OCI-LY1 (cell line): ENCODE data around the gene CDH20.

ENCODE experiments used
- H2AFZ ChIP-seq: fragments of 200-600 bp; sonication (generic), shearing (Covaris generic); 2 replicates; pipeline ENCODE4 v1.6.0; 2014; ENCODE audit warnings: antibody characterized with exemption, mild to moderate bottlenecking, low read length
- H3F3A ChIP-seq: fragments of 200-600 bp; sonication (generic), shearing (Covaris generic); 2 replicates; pipeline ENCODE4 v1.6.0; 2014; ENCODE audit warnings: mild to moderate bottlenecking, antibody characterized with exemption, low read length, moderate library complexity; ENCODE audit not compliant: insufficient read depth
- H3K27ac ChIP-seq: fragments of 200-600 bp; sonication (generic); 2 replicates; pipeline ENCODE4 v1.5.1; 2014; ENCODE audit warnings: low read length, mixed run types, mild to moderate bottlenecking, low read depth; ENCODE audit not compliant: poor library complexity, severe bottlenecking
- H3K27me3 ChIP-seq: fragments of 200-600 bp; sonication (generic); 2 replicates; pipeline ENCODE4 v1.6.0; 2014; ENCODE audit warnings: antibody characterized with exemption, mild to moderate bottlenecking, low read length, moderate library complexity; ENCODE audit not compliant: insufficient read depth
- H3K36me3 ChIP-seq: fragments of 200-600 bp; sonication (generic); 2 replicates; pipeline ENCODE4 v1.6.1; 2014; ENCODE audit warnings: mild to moderate bottlenecking, antibody characterized with exemption, low read length, moderate library complexity, mixed read lengths; ENCODE audit not compliant: insufficient read depth
- H3K4me1 ChIP-seq: fragments of 200-600 bp; sonication (generic); 2 replicates; pipeline ENCODE4 v1.5.1; 2014; ENCODE audit warnings: mild to moderate bottlenecking, low read length, moderate library complexity; ENCODE audit not compliant: insufficient read depth, severe bottlenecking
- H3K4me2 ChIP-seq: fragments of 200-600 bp; sonication (generic), shearing (Covaris generic); 2 replicates; pipeline ENCODE4 v1.6.1; 2014; ENCODE audit warnings: low read length
- H3K4me3 ChIP-seq: fragments of 200-600 bp; sonication (generic); 2 replicates; pipeline ENCODE4 v1.5.1; 2014; ENCODE audit warnings: low read length, low read depth, mild to moderate bottlenecking, mixed read lengths; ENCODE audit not compliant: poor library complexity, severe bottlenecking
- H3K79me2 ChIP-seq: fragments of 200-600 bp; shearing (Covaris generic); 2 replicates; pipeline ENCODE4 v1.6.1; 2016; ENCODE audit warnings: mixed run types, low read length, mixed read lengths; ENCODE audit not compliant: insufficient read depth
- H3K9ac ChIP-seq: fragments of 200-600 bp; sonication (generic), shearing (Covaris generic); 2 replicates; pipeline ENCODE4 v1.6.1; 2014; ENCODE audit warnings: mild to moderate bottlenecking, low read length, mixed read lengths
- H3K9me2 ChIP-seq: fragments of 200-600 bp; sonication (generic), shearing (Covaris generic); 2 replicates; pipeline ENCODE4 v1.6.1; 2014; ENCODE audit warnings: low read depth, mild to moderate bottlenecking, low read length, mixed read lengths
- H3K9me3 ChIP-seq: fragments of 200-600 bp; shearing (Covaris generic); 2 replicates; pipeline ENCODE4 v1.6.1; 2014; ENCODE audit warnings: low read length, mixed read lengths
- H4K20me1 ChIP-seq: fragments of 200-600 bp; sonication (generic), shearing (Covaris generic); 2 replicates; pipeline ENCODE4 v1.6.0; 2016; ENCODE audit warnings: mild to moderate bottlenecking, low read length; ENCODE audit not compliant: insufficient read depth
- EZH2 ChIP-seq: fragments of 200-600 bp; sonication (generic), shearing (Covaris generic); IDR thresholded peaks from 2 replicates; pipeline ENCODE4 v1.8.0; 2017; ENCODE audit warnings: borderline replicate concordance, mixed run types, mild to moderate bottlenecking, antibody characterized with exemption, low read length, moderate library complexity, mixed read lengths
- TF ChIP-seq, protein P1 (sequence below): fragments of 200-600 bp; sonication (generic), shearing (Covaris generic); IDR thresholded peaks from 2 replicates; pipeline ENCODE4 v1.5.1; 2017; ENCODE audit warnings: mild to moderate bottlenecking, antibody characterized with exemption, low read length, moderate library complexity, mixed read lengths

Gene CDH20

GRCh38 chr18:61597316-61597715 is 264.1 kb downstream of the CDH20 start:
- no peak overlapping the region for H3K9ac ChIP-seq
- no peaks in the 10 kb centered on the region for H3K9me2 ChIP-seq
- H3K36me3 ChIP-seq, result no peaks in the 10 kb centered on the region
- H3K9me3 ChIP-seq, result no peaks in the 10 kb centered on the region
- H3F3A ChIP-seq, result no peaks in the 10 kb centered on the region
- H3K4me1 ChIP-seq, result no peaks in the 10 kb centered on the region
- no peak overlapping the region for H3K27ac ChIP-seq
- no peaks in the 10 kb centered on the region for H4K20me1 ChIP-seq
- H3K4me2 ChIP-seq, result no peak overlapping the region
- no peak overlapping the region for H2AFZ ChIP-seq
- H3K79me2 ChIP-seq, result no peaks in the 10 kb centered on the region
- no peak overlapping the region for H3K4me3 ChIP-seq
- TF ChIP-seq, protein P1, sequence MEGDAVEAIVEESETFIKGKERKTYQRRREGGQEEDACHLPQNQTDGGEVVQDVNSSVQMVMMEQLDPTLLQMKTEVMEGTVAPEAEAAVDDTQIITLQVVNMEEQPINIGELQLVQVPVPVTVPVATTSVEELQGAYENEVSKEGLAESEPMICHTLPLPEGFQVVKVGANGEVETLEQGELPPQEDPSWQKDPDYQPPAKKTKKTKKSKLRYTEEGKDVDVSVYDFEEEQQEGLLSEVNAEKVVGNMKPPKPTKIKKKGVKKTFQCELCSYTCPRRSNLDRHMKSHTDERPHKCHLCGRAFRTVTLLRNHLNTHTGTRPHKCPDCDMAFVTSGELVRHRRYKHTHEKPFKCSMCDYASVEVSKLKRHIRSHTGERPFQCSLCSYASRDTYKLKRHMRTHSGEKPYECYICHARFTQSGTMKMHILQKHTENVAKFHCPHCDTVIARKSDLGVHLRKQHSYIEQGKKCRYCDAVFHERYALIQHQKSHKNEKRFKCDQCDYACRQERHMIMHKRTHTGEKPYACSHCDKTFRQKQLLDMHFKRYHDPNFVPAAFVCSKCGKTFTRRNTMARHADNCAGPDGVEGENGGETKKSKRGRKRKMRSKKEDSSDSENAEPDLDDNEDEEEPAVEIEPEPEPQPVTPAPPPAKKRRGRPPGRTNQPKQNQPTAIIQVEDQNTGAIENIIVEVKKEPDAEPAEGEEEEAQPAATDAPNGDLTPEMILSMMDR, result no peak
- TF ChIP-seq EZH2, result no peak
- H3K27me3 ChIP-seq, result no peaks in the 10 kb centered on the region

DNA sequence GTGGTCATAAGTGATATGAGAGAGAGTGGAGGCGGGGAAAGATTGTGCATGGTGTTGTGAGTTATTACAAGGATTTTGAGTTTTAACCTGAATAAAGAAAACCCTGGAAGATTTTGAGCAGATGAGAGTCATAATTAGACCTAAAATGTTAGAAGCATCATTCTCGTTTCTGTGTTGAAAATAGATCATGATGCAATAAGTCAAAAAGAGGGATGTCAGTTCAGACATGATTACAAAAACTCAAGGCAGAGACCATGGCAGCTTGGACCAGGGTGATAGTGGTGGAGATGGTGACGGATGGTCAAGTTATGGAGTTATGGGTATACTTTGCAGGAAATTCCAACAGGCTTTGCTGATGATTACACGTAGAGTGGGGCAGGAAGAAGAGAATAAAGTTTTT is 267.2 kb downstream of the CDH20 start:
- no peaks in the 10 kb centered on the region for H3K79me2 ChIP-seq
- H3K9me3 ChIP-seq, result no peaks in the 10 kb centered on the region
- TF ChIP-seq, protein P1, result no peak
- TF ChIP-seq EZH2, result no peak
- H3K4me3 ChIP-seq, result no peak overlapping the region
- H2AFZ ChIP-seq, result no peak overlapping the region
- no peaks in the 10 kb centered on the region for H3K36me3 ChIP-seq
- H3K9me2 ChIP-seq, result no peaks in the 10 kb centered on the region
- no peaks in the 10 kb centered on the region for H3K4me1 ChIP-seq
- H3K4me2 ChIP-seq, result no peak overlapping the region
- no peak overlapping the region for H3K27ac ChIP-seq
- H3K9ac ChIP-seq, result no peak overlapping the region
- no peaks in the 10 kb centered on the region for H3K27me3 ChIP-seq
- H3F3A ChIP-seq, result no peaks in the 10 kb centered on the region
- H4K20me1 ChIP-seq, result no peaks in the 10 kb centered on the region

GRCh38 chr18:61602836-61603235 is 269.6 kb downstream of the CDH20 start:
- H3K79me2 ChIP-seq, result no peaks in the 10 kb centered on the region
- no peak overlapping the region for H3K27ac ChIP-seq
- no peaks in the 10 kb centered on the region for H3F3A ChIP-seq
- no peak overlapping the region for H3K4me2 ChIP-seq
- H3K36me3 ChIP-seq, result no peaks in the 10 kb centered on the region
- H4K20me1 ChIP-seq, result no peaks in the 10 kb centered on the region
- H3K27me3 ChIP-seq, result no peaks in the 10 kb centered on the region
- no peak overlapping the region for H2AFZ ChIP-seq
- no peak for TF ChIP-seq EZH2
- TF ChIP-seq, protein P1, result no peak
- no peaks in the 10 kb centered on the region for H3K4me1 ChIP-seq
- no peak overlapping the region for H3K9ac ChIP-seq
- H3K9me3 ChIP-seq, result no peaks in the 10 kb centered on the region
- H3K9me2 ChIP-seq, result no peaks in the 10 kb centered on the region
- H3K4me3 ChIP-seq, result no peak overlapping the region
